PC-3 (cell line): Measurements from ENCODE around the gene CEP63.

Experiments
- CTCF ChIP-seq: fragments of 300-600 bp; sonication (generic); conservative IDR thresholded peaks from 2 replicates; pipeline ENCODE4 v1.5.1; 2017; ENCODE audit warnings: antibody characterized with exemption, low read depth, mild to moderate bottlenecking, low read length
- EZH2 ChIP-seq: fragments of 300-600 bp; sonication (generic); IDR thresholded peaks from one replicate; pipeline ENCODE4 v1.6.1; 2017; ENCODE audit warnings: antibody characterized with exemption, mild to moderate bottlenecking, low read length; ENCODE audit not compliant: unreplicated experiment

GRCh38 chr3:134617608-134618477 is 132.0 kb downstream of the CEP63 start:
- no peak for TF ChIP-seq CTCF
- TF ChIP-seq EZH2, result no peak
